Measurements from ENCODE around the gene NKD2. TPM values are rescaled to one million over a fixed set of nuclear protein-coding genes. Genes with fewer than 3 reads are reported as not detected.

The NKD2 gene
- total and polyA plus RNA-seq, 8 donors, result 1.8 to 13.6 (median 7.9) TPM; not detected in 2

DNA sequence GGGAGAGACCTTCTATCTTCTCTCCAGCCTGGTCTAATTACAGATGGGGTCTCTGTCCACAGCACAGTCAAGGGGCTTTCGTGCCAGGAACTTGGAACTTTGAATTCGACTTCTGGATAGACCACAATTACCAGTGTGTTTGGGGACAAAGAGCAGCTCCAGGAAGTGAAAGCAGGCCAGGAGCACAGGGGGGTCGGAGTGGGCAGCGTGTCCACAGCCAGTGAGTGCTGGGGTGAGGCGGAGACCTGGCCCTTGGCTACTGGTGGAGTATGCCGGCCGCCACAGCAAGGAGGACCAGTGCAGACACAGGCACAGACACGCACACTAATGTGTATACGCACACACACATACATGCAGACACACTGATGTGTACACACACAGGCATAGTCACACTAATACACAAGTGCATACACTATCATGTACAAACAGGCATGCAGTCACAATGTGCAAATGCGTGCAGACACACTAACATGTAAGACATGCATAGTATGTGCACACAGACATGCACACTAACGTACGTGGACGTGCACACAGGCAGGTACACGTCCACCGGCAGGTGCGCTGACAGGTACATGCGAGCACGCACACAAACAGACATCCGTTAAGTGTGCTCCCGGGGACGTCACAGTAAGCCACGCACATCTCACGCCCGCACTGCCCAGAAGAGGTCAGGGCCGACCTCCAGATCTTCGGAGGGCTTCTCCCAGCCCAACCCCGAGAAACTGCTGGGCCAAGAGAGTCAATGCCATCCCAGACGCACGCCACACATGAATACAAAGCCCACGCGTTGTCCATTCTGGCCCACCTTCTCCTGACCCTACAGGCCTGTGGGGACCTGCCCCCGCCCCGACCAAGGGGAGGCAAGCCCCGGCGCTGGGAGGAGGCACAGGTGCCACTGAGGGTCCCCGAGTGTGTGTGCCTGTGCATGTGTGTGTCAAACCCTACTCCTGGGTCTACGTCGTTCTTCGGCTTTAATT, 46.5 kb downstream of the NKD2 start:
- TF ChIP-seq, protein P1, sequence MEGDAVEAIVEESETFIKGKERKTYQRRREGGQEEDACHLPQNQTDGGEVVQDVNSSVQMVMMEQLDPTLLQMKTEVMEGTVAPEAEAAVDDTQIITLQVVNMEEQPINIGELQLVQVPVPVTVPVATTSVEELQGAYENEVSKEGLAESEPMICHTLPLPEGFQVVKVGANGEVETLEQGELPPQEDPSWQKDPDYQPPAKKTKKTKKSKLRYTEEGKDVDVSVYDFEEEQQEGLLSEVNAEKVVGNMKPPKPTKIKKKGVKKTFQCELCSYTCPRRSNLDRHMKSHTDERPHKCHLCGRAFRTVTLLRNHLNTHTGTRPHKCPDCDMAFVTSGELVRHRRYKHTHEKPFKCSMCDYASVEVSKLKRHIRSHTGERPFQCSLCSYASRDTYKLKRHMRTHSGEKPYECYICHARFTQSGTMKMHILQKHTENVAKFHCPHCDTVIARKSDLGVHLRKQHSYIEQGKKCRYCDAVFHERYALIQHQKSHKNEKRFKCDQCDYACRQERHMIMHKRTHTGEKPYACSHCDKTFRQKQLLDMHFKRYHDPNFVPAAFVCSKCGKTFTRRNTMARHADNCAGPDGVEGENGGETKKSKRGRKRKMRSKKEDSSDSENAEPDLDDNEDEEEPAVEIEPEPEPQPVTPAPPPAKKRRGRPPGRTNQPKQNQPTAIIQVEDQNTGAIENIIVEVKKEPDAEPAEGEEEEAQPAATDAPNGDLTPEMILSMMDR (IDR thresholded peaks at IDR 0.05), result no peak
- TF ChIP-seq POLR2AphosphoS5 (IDR thresholded peaks at IDR 0.05) (no peak), POLR2A (IDR thresholded peaks at IDR 0.05) (no peak), EP300 (IDR thresholded peaks at IDR 0.05) (no peak)
- H3K9me3 ChIP-seq, result no peaks in the 10 kb centered on the region
- H3K27me3 ChIP-seq, result no peaks in the 10 kb centered on the region
- H3K4me3 ChIP-seq, result no peak overlapping the region
- DNase-seq, result no peak
- no peaks in the 10 kb centered on the region for H3K4me1 ChIP-seq
- intact Hi-C loops (cut with DNase I; ENCODE audit: low total_unique reads), result no loop called here
- peaks cover 61 to 100% (median 99%) of the 10 kb centered on the region in 4 donors for H3K36me3 ChIP-seq
- H3K27ac ChIP-seq, result no peak overlapping the region
- 84 to 90% (median 88%) methylated on average over 33 to 39 of the region's 39 CpGs for WGBS, 5 donors

DNA sequence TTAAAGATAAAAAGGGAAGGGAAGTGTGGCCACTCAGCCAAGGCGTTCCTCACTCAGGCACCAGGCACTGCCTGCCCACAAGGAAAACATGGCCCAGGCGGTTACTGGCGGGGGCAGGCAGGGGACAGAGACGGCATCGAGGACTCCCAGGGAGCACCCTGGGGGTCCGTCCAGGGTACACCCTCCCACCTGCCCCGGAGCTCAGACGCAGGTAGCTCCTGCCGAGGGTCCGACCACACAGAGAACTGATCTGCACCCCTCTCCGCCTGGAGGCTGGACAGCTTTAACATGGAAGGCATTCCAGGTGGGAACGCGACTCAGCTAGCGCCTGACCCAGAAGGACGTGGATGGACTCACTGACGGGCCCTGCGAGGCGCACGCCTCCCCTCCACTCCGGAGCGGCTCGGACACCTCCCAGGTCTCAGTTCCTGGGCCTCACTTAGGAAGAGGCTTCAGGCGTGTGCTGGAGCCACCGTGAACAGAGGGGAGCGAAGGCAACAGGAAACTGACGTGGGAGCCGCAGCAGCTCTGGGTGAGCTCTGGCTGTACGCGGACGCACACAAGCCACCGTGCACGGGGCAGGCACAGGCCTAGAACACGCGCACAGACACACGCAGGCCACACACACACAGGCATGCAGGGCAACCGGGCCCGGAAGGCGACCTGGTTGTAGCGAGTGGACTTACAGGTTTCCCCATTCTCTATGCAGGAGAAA, 47.5 kb downstream of the NKD2 start:
- Histone ChIP-seq H3K9me3 (no peaks in the 10 kb centered on the region), H3K4me1 (no peaks in the 10 kb centered on the region), H3K27me3 (no peaks in the 10 kb centered on the region), H3K4me3 (no peak overlapping the region), H3K36me3 (peaks cover 68 to 99% (median 98%) of the 10 kb centered on the region in 4 donors), H3K27ac (no peak overlapping the region)
- TF ChIP-seq POLR2A (IDR thresholded peaks at IDR 0.05), result no peak
- no peak for TF ChIP-seq POLR2AphosphoS5 (IDR thresholded peaks at IDR 0.05)
- TF ChIP-seq, protein P1 (IDR thresholded peaks at IDR 0.05), result no peak
- TF ChIP-seq EP300 (IDR thresholded peaks at IDR 0.05), result no peak
- intact Hi-C loops (cut with DNase I; ENCODE audit: low total_unique reads), result no loop called here
- no peak for DNase-seq
- WGBS, 5 donors, result 87 to 93% (median 89%) methylated on average over 29 to 39 of the region's 39 CpGs

DNA sequence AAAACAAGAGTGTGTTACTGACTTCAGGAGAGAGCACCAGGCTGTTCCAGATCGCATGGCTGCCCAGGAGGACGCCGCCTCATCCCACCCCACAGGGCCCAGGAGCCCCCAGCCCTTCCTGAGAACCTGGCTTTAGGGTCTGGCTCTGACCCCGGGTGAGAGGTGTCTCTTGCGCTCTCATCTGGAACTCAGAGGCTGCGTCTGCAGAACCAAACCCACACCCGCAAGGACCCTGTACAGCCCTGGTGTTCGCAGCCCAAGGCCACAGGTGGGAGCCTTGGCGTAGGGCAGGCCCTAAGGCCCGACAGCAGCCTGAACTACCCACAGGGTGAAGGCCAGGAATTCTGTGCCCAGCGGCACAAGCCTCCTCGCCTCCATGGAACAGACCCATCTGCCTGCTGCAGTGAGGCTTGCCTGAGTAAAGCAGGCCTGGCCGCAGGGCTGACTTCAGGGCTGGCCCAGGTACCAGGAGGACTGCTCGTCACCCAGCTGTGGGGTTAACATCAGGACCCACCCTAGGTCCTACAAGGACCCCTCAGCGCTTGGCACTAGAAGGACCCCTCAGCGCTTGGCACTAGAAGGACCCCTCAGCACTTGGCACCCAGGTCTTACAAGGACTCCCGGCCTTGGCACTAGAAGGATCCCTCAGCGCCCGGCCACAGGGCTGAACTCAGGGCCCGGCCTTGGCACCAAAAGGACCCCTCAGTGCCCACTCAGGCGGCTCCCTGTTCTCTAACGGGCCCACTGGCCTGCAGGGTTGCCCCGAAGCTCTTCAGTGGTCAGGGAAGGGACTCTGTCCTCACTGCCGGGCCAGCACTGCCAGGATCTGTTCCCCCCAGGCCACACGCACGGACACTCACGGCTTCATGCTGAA, 48.2 kb downstream of the NKD2 start:
- WGBS, 5 donors, result 88 to 96% (median 93%) methylated on average over 22 to 27 of the region's 27 CpGs
- peaks cover 61 to 97% (median 95%) of the 10 kb centered on the region in 4 donors for H3K36me3 ChIP-seq
- no peak for DNase-seq
- no peaks in the 10 kb centered on the region for H3K27me3 ChIP-seq
- TF ChIP-seq EP300 (IDR thresholded peaks at IDR 0.05), result no peak
- TF ChIP-seq, protein P1 (IDR thresholded peaks at IDR 0.05), result no peak
- no peak for TF ChIP-seq POLR2AphosphoS5 (IDR thresholded peaks at IDR 0.05)
- no peak for TF ChIP-seq POLR2A (IDR thresholded peaks at IDR 0.05)
- H3K27ac ChIP-seq, result no peak overlapping the region
- no peak overlapping the region for H3K4me3 ChIP-seq
- H3K4me1 ChIP-seq, result no peaks in the 10 kb centered on the region
- intact Hi-C loops (cut with DNase I; ENCODE audit: low total_unique reads), result no loop called here
- H3K9me3 ChIP-seq, result no peaks in the 10 kb centered on the region
